ENCODE results near the gene IBTK. TPM values are rescaled to one million over a fixed set of nuclear protein-coding genes. Genes with fewer than 3 reads are reported as not detected.

Gene IBTK
- total RNA-seq, 1 donor from 2014 or later: 36.1 TPM

DNA sequence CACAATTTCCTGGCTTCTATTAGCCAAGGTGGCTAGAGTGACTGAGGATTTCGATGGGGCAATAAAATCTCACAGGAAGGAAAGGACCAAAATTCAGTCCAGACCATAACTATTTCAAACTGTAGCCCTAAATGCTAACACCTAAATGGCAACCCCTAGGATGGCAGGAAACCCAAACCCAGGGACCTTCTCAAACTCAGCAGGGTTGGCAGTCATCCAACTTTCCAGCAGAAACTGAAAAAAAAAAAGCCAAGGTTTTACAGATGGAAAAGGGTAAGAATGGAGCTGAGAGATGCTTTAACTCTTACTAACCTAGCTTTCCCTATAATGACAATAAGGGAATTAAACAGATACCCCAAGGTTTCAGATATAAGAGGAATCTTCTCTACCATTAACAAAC is 10.5 kb downstream of the IBTK start:
- Mint-ChIP-seq H3K4me1 (ENCODE audit: low read depth, unreplicated experiment) (peaks cover 5% of the 10 kb centered on the region), H3K36me3 (ENCODE audit: unreplicated experiment) (no peaks in the 10 kb centered on the region), H3K27me3 (ENCODE audit: unreplicated experiment) (peaks cover 1% of the 10 kb centered on the region), H3K27ac (ENCODE audit: unreplicated experiment) (no peak overlapping the region), H3K4me3 (ENCODE audit: unreplicated experiment) (no peak overlapping the region), H3K9me3 (ENCODE audit: unreplicated experiment) (no peaks in the 10 kb centered on the region)
- no peak for DNase-seq
- TF ChIP-seq, protein P1, sequence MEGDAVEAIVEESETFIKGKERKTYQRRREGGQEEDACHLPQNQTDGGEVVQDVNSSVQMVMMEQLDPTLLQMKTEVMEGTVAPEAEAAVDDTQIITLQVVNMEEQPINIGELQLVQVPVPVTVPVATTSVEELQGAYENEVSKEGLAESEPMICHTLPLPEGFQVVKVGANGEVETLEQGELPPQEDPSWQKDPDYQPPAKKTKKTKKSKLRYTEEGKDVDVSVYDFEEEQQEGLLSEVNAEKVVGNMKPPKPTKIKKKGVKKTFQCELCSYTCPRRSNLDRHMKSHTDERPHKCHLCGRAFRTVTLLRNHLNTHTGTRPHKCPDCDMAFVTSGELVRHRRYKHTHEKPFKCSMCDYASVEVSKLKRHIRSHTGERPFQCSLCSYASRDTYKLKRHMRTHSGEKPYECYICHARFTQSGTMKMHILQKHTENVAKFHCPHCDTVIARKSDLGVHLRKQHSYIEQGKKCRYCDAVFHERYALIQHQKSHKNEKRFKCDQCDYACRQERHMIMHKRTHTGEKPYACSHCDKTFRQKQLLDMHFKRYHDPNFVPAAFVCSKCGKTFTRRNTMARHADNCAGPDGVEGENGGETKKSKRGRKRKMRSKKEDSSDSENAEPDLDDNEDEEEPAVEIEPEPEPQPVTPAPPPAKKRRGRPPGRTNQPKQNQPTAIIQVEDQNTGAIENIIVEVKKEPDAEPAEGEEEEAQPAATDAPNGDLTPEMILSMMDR (IDR thresholded peaks at IDR 0.05; ENCODE audit: partially characterized antibody, unreplicated experiment): no peak

DNA sequence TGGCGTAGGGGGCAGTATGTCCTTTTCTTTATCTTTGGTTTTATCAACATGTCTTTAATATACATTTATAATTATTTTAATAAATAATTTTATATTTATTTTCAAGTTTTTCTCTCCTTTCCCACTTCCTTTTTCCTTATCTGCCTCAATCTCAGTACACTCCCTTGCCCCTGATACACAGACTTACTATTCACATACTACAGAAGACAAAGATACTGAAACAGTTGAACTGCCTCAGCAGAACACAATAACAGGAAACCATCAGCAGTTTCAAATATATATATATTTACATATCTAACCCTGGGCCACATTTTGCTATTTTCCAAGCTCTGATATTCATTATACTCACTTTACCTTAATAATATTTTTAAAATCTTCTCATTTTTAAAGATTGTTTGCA is 19.8 kb downstream of the IBTK start:
- Mint-ChIP-seq H3K4me3 (ENCODE audit: unreplicated experiment) (no peak overlapping the region), H3K27me3 (ENCODE audit: unreplicated experiment) (no peaks in the 10 kb centered on the region), H3K27ac (ENCODE audit: unreplicated experiment) (no peak overlapping the region), H3K4me1 (ENCODE audit: low read depth, unreplicated experiment) (no peaks in the 10 kb centered on the region), H3K36me3 (ENCODE audit: unreplicated experiment) (no peaks in the 10 kb centered on the region), H3K9me3 (ENCODE audit: unreplicated experiment) (no peaks in the 10 kb centered on the region)
- TF ChIP-seq, protein P1 (IDR thresholded peaks at IDR 0.05; ENCODE audit: partially characterized antibody, unreplicated experiment): no peak
- no peak for DNase-seq

DNA sequence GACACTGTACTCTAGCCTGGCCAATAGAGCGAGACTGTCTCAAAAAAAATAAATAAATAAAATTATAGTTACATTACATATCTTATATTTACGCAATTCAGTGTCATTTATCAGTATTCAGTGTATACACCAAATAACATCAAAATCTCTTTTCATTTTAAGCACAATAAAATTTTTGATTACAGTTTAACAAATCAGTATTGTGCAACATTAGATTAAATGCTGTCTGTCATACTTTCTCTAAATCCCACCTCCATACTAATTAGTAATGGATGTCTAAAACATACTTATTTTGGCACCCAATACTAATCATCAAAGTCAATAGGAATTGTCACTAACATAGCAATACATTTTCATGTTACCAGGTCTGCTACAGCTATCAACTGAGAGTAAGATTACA is 27.4 kb downstream of the IBTK start:
- H3K27me3 Mint-ChIP-seq (ENCODE audit: unreplicated experiment): no peaks in the 10 kb centered on the region
- no peak overlapping the region for H3K27ac Mint-ChIP-seq (ENCODE audit: unreplicated experiment)
- DNase-seq: no peak
- H3K4me1 Mint-ChIP-seq (ENCODE audit: low read depth, unreplicated experiment): no peaks in the 10 kb centered on the region
- H3K9me3 Mint-ChIP-seq (ENCODE audit: unreplicated experiment): no peaks in the 10 kb centered on the region
- TF ChIP-seq, protein P1 (IDR thresholded peaks at IDR 0.05; ENCODE audit: partially characterized antibody, unreplicated experiment): no peak
- no peaks in the 10 kb centered on the region for H3K36me3 Mint-ChIP-seq (ENCODE audit: unreplicated experiment)
- H3K4me3 Mint-ChIP-seq (ENCODE audit: unreplicated experiment): no peak overlapping the region

DNA sequence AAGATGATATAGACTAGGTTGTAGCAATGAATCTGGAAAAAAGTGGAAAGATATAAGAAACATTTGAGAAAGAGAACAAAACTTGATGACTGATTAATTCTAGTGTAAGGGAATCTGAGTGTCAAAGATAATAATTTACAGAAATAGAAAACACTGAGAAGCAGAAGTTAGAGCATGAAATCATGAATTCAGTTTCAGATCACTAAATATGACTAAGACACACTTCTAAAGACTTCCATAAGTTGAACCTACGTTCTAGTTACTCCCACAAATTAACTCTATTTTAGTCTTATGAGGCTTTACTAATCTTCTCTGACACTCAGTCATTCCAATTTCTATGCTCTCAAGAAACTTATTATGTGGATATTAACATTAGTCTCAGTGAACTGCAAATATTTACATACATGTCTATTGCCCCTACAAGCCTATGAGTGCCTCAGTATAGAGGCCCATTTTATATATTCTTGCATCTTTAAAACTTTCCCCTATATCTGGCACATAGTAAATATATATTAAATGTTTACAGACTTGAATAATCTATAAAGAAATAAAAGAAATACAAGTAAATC is 30.4 kb downstream of the IBTK start:
- no peak overlapping the region for H3K27ac Mint-ChIP-seq (ENCODE audit: unreplicated experiment)
- H3K36me3 Mint-ChIP-seq (ENCODE audit: unreplicated experiment): peaks cover 4% of the 10 kb centered on the region
- H3K4me1 Mint-ChIP-seq (ENCODE audit: low read depth, unreplicated experiment): no peaks in the 10 kb centered on the region
- H3K27me3 Mint-ChIP-seq (ENCODE audit: unreplicated experiment): no peaks in the 10 kb centered on the region
- no peak for DNase-seq
- no peaks in the 10 kb centered on the region for H3K9me3 Mint-ChIP-seq (ENCODE audit: unreplicated experiment)
- TF ChIP-seq, protein P1 (IDR thresholded peaks at IDR 0.05; ENCODE audit: partially characterized antibody, unreplicated experiment): no peak
- no peak overlapping the region for H3K4me3 Mint-ChIP-seq (ENCODE audit: unreplicated experiment)

DNA sequence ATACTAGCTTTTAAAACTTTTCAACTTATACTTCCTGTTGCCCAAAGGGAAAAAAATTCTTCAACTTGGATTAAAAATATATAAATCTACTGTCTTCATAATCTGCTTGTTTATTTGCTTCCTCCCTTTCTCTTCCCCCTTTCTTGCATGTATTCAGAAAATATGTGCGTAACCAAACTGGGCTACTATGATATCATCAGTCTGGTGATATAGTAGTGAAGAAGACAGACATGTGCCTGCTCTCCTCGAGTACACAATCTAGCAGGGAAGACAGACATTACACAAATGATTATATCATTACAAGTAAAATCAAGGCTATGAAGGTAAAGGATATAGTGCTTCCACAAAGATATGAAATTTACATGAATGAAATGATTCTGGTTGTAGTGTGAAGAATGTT is 31.0 kb downstream of the IBTK start:
- TF ChIP-seq, protein P1 (IDR thresholded peaks at IDR 0.05; ENCODE audit: partially characterized antibody, unreplicated experiment): no peak
- no peak for DNase-seq
- no peaks in the 10 kb centered on the region for H3K27me3 Mint-ChIP-seq (ENCODE audit: unreplicated experiment)
- peaks cover 4% of the 10 kb centered on the region for H3K36me3 Mint-ChIP-seq (ENCODE audit: unreplicated experiment)
- no peaks in the 10 kb centered on the region for H3K9me3 Mint-ChIP-seq (ENCODE audit: unreplicated experiment)
- no peak overlapping the region for H3K27ac Mint-ChIP-seq (ENCODE audit: unreplicated experiment)
- H3K4me1 Mint-ChIP-seq (ENCODE audit: low read depth, unreplicated experiment): no peaks in the 10 kb centered on the region
- no peak overlapping the region for H3K4me3 Mint-ChIP-seq (ENCODE audit: unreplicated experiment)
